Tibial nerve (tissue), 3 donors: Measurements from ENCODE around the gene RLBP1.

Experiments
- CTCF ChIP-seq, 5 experiments: fragments of 200-600 bp in 3 of 5; fragments of 450-650 bp in 2 of 5; sonication (generic) in 3 of 5; IDR thresholded peaks; one replicate each; pipeline ENCODE4 v1.5.1; 2016 to 2019; ENCODE audit warnings: antibody characterized with exemption in 5 of 5, mild to moderate bottlenecking in 3 of 5, moderate library complexity in 2 of 5
- POLR2A ChIP-seq, 2 donors: fragments of 450-650 bp; IDR thresholded peaks; one replicate each; pipeline ENCODE4 v1.6.1; 2017; ENCODE audit warnings: antibody characterized with exemption in 2 of 2, mild to moderate bottlenecking in 2 of 2, moderate library complexity in 2 of 2

- TF ChIP-seq CTCF (IDR thresholded peaks at IDR 0.05): no peak
- TF ChIP-seq POLR2A (IDR thresholded peaks at IDR 0.05): no peak
Observed at GRCh38 chr15:89243046-89243690, 21.8 kb upstream of the RLBP1 start.
